ENCODE results near the gene COMP. TPM values are rescaled to one million over a fixed set of nuclear protein-coding genes. Genes with fewer than 3 reads are reported as not detected.

COMP gene
- total and polyA plus RNA-seq, 2 donors = 0.09 to 1.5 TPM

GRCh38 chr19:18745931-18746330 lies 45.2 kb downstream of the COMP start:
- DNase-seq (ENCODE audit: low read depth in 6 of 9, low spot score in 9 of 9) = no peak
- 94% methylated on average over 5 of the region's 5 CpGs for WGBS
- Histone ChIP-seq H3K27me3 (ENCODE audit: control insufficient read depth in 2 of 2, insufficient read depth in 1 of 2, low read length in 1 of 2) (no peaks in the 10 kb centered on the region), H3K4me3 (ENCODE audit: low read length in 2 of 2) (no peak overlapping the region), H3K36me3 (ENCODE audit: control insufficient read depth in 2 of 2, insufficient read depth in 2 of 2, low read length in 1 of 2) (peaks cover 0 to 3% of the 10 kb centered on the region in 2 donors), H3K27ac (ENCODE audit: low read depth in 1 of 2, low read length in 1 of 2) (no peak overlapping the region), H3K9me3 (ENCODE audit: control insufficient read depth in 2 of 2, insufficient read depth in 1 of 2, low read length in 1 of 2) (no peaks in the 10 kb centered on the region), H3K4me1 (ENCODE audit: control insufficient read depth in 2 of 2, insufficient read depth in 2 of 2, low read length in 2 of 2) (peaks cover 0 to 29% of the 10 kb centered on the region in 2 donors)

DNA sequence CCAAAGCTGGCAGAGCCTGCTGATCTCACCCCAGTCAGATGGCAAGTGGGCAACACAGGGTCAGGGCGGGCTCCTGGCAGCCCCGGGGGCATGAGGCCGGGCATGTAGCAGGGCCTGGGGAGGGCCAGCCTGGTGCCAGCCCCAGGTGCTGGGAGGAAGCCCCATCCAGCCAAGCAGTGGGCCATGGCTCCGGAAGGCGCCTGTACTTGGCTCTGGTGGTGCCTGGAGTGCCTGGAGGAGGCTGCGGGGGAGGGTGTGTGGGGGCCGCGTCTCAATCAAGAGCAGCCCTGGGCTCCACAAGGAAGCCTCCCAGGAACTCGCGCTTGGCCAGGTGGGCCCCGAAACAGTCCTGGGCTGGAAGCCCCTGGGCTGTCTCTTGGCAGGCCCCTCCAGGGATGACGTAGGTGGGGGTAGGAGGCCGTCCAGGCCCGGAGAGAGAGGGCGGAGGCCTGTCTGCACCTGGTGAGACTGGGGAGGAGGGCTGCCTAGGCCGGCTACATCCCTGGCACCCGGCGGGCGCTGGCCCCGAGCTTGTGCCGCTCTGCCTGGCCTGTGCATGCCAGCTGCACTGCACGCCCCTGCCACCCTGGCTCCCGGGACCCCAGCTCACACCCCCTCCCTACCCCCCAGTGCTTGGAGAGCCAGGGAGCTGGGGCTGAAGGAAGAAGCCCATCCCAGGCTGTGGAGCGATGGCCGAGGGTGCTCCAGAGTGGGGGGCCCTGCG lies 45.9 kb downstream of the COMP start:
- H3K27me3 ChIP-seq (ENCODE audit: control insufficient read depth in 2 of 2, insufficient read depth in 1 of 2, low read length in 1 of 2) = no peaks in the 10 kb centered on the region
- peaks cover 0 to 3% of the 10 kb centered on the region in 2 donors for H3K36me3 ChIP-seq (ENCODE audit: control insufficient read depth in 2 of 2, insufficient read depth in 2 of 2, low read length in 1 of 2)
- peaks cover 0 to 29% of the 10 kb centered on the region in 2 donors for H3K4me1 ChIP-seq (ENCODE audit: control insufficient read depth in 2 of 2, insufficient read depth in 2 of 2, low read length in 2 of 2)
- no peaks in the 10 kb centered on the region for H3K9me3 ChIP-seq (ENCODE audit: control insufficient read depth in 2 of 2, insufficient read depth in 1 of 2, low read length in 1 of 2)
- no peak overlapping the region for H3K27ac ChIP-seq (ENCODE audit: low read depth in 1 of 2, low read length in 1 of 2)
- no peak overlapping the region for H3K4me3 ChIP-seq (ENCODE audit: low read length in 2 of 2)
- DNase-seq (ENCODE audit: low read depth in 6 of 9, low spot score in 9 of 9) = no peak
- 95% methylated on average over 26 of the region's 26 CpGs for WGBS

GRCh38 chr19:18743784-18744418 lies 47.2 kb downstream of the COMP start:
- Histone ChIP-seq H3K4me3 (ENCODE audit: low read length in 2 of 2) (no peak overlapping the region), H3K4me1 (ENCODE audit: control insufficient read depth in 2 of 2, insufficient read depth in 2 of 2, low read length in 2 of 2) (peaks cover 0 to 29% of the 10 kb centered on the region in 2 donors), H3K27me3 (ENCODE audit: control insufficient read depth in 2 of 2, insufficient read depth in 1 of 2, low read length in 1 of 2) (no peaks in the 10 kb centered on the region), H3K27ac (ENCODE audit: low read depth in 1 of 2, low read length in 1 of 2) (no peak overlapping the region), H3K36me3 (ENCODE audit: control insufficient read depth in 2 of 2, insufficient read depth in 2 of 2, low read length in 1 of 2) (no peaks in the 10 kb centered on the region), H3K9me3 (ENCODE audit: control insufficient read depth in 2 of 2, insufficient read depth in 1 of 2, low read length in 1 of 2) (no peaks in the 10 kb centered on the region)
- DNase-seq (ENCODE audit: low read depth in 6 of 9, low spot score in 9 of 9) = no peak
- 95% methylated on average over 36 of the region's 36 CpGs for WGBS

GRCh38 chr19:18742838-18743783 lies 48.0 kb downstream of the COMP start:
- no peak overlapping the region for H3K27ac ChIP-seq (ENCODE audit: low read depth in 1 of 2, low read length in 1 of 2)
- DNase-seq (ENCODE audit: low read depth in 6 of 9, low spot score in 9 of 9) = no peak
- no peaks in the 10 kb centered on the region for H3K36me3 ChIP-seq (ENCODE audit: control insufficient read depth in 2 of 2, insufficient read depth in 2 of 2, low read length in 1 of 2)
- peaks cover 0 to 29% of the 10 kb centered on the region in 2 donors for H3K4me1 ChIP-seq (ENCODE audit: control insufficient read depth in 2 of 2, insufficient read depth in 2 of 2, low read length in 2 of 2)
- 92% methylated on average over 38 of the region's 38 CpGs for WGBS
- no peaks in the 10 kb centered on the region for H3K27me3 ChIP-seq (ENCODE audit: control insufficient read depth in 2 of 2, insufficient read depth in 1 of 2, low read length in 1 of 2)
- H3K9me3 ChIP-seq (ENCODE audit: control insufficient read depth in 2 of 2, insufficient read depth in 1 of 2, low read length in 1 of 2) = no peaks in the 10 kb centered on the region
- H3K4me3 ChIP-seq (ENCODE audit: low read length in 2 of 2) = no peak overlapping the region

GRCh38 chr19:18742324-18742723 lies 48.8 kb downstream of the COMP start:
- whole genome bisulfite sequencing = 98% methylated on average over 14 of the region's 14 CpGs
- no peak for DNase-seq (ENCODE audit: low read depth in 6 of 9, low spot score in 9 of 9)
- H3K4me1 ChIP-seq (ENCODE audit: control insufficient read depth in 2 of 2, insufficient read depth in 2 of 2, low read length in 2 of 2) = peaks cover 0 to 29% of the 10 kb centered on the region in 2 donors

DNA sequence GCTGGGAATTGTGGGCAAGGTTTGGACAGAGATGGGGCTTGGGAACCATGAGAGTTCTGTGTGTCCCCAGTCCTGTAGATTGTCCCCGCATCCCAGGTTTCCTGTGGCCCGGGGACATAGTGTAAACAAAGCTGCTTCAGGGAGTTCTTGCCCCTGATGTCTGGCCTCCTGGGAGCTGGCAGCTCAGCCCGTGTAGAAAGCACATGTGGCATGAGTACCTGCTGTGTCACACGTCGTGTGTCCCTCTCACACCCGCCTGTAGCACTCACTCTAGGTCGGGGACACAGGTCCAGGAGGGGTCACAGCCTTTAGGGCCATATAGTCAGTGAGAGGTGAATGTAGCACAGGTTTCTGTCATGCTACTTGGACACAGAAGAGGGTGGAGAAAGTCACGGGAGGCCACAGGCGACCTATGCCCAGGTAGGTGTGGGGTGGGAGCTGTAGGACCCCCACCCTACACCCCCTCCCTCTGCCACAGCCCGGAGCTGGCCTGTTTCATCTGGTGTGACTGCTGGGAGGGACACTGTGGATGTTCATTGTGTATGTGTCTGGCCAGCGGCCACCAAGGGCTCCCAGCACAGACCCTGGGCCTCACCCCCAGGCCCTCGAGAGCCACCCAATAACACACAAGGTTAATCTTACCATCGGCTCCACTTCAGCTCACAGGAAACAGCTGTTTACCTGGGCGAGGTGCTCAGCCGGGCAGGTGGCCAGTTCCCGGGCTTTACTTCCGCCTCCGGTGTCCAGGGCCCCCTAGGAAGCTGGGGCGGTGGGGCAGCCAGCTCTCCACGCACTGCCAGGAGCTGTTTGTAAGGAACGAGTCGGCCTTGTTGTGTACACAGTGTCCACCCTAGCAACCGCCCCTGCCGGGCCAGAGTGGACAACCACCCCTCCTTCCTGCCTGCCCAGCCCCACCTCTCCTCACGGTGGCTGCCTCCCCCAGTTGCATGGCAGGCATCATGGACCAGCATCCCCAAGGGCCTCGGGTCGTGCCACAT lies 49.7 kb downstream of the COMP start:
- H3K27ac ChIP-seq (ENCODE audit: low read depth in 1 of 2, low read length in 1 of 2) = no peak overlapping the region
- H3K36me3 ChIP-seq (ENCODE audit: control insufficient read depth in 2 of 2, insufficient read depth in 2 of 2, low read length in 1 of 2) = no peaks in the 10 kb centered on the region
- no peaks in the 10 kb centered on the region for H3K27me3 ChIP-seq (ENCODE audit: control insufficient read depth in 2 of 2, insufficient read depth in 1 of 2, low read length in 1 of 2)
- no peaks in the 10 kb centered on the region for H3K9me3 ChIP-seq (ENCODE audit: control insufficient read depth in 2 of 2, insufficient read depth in 1 of 2, low read length in 1 of 2)
- DNase-seq (ENCODE audit: low read depth in 6 of 9, low spot score in 9 of 9) = no peak
- H3K4me1 ChIP-seq (ENCODE audit: control insufficient read depth in 2 of 2, insufficient read depth in 2 of 2, low read length in 2 of 2) = peaks cover 0 to 24% of the 10 kb centered on the region in 2 donors
- H3K4me3 ChIP-seq (ENCODE audit: low read length in 2 of 2) = no peak overlapping the region
- 93% methylated on average over 27 of the region's 27 CpGs for WGBS

More at GRCh38 chr19:18742324-18742723, 48.8 kb downstream of the COMP start:
- H3K4me3 ChIP-seq (ENCODE audit: low read length in 2 of 2) = no peak overlapping the region
- H3K9me3 ChIP-seq (ENCODE audit: control insufficient read depth in 2 of 2, insufficient read depth in 1 of 2, low read length in 1 of 2) = no peaks in the 10 kb centered on the region
- no peaks in the 10 kb centered on the region for H3K36me3 ChIP-seq (ENCODE audit: control insufficient read depth in 2 of 2, insufficient read depth in 2 of 2, low read length in 1 of 2)
- no peaks in the 10 kb centered on the region for H3K27me3 ChIP-seq (ENCODE audit: control insufficient read depth in 2 of 2, insufficient read depth in 1 of 2, low read length in 1 of 2)
- H3K27ac ChIP-seq (ENCODE audit: low read depth in 1 of 2, low read length in 1 of 2) = no peak overlapping the region

GRCh38 chr19:18738961-18739690 lies 52.0 kb downstream of the COMP start:
- H3K9me3 ChIP-seq (ENCODE audit: control insufficient read depth in 2 of 2, insufficient read depth in 1 of 2, low read length in 1 of 2) = no peaks in the 10 kb centered on the region
- H3K27me3 ChIP-seq (ENCODE audit: control insufficient read depth in 2 of 2, insufficient read depth in 1 of 2, low read length in 1 of 2) = no peaks in the 10 kb centered on the region
- DNase-seq (ENCODE audit: low read depth in 6 of 9, low spot score in 9 of 9) = no peak
- H3K27ac ChIP-seq (ENCODE audit: low read depth in 1 of 2, low read length in 1 of 2) = no peak overlapping the region
- H3K4me1 ChIP-seq (ENCODE audit: control insufficient read depth in 2 of 2, insufficient read depth in 2 of 2, low read length in 2 of 2) = peaks cover 0 to 13% of the 10 kb centered on the region in 2 donors
- H3K4me3 ChIP-seq (ENCODE audit: low read length in 2 of 2) = no peak overlapping the region
- 96% methylated on average over 20 of the region's 20 CpGs for WGBS
- H3K36me3 ChIP-seq (ENCODE audit: control insufficient read depth in 2 of 2, insufficient read depth in 2 of 2, low read length in 1 of 2) = no peaks in the 10 kb centered on the region

GRCh38 chr19:18737954-18738351 lies 53.2 kb downstream of the COMP start:
- WGBS = 98% methylated on average over 1 of the region's 1 CpG
- Histone ChIP-seq H3K27me3 (ENCODE audit: control insufficient read depth in 2 of 2, insufficient read depth in 1 of 2, low read length in 1 of 2) (no peaks in the 10 kb centered on the region), H3K4me1 (ENCODE audit: control insufficient read depth in 2 of 2, insufficient read depth in 2 of 2, low read length in 2 of 2) (peaks cover 0 to 9% of the 10 kb centered on the region in 2 donors), H3K9me3 (ENCODE audit: control insufficient read depth in 2 of 2, insufficient read depth in 1 of 2, low read length in 1 of 2) (no peaks in the 10 kb centered on the region), H3K4me3 (ENCODE audit: low read length in 2 of 2) (no peak overlapping the region), H3K36me3 (ENCODE audit: control insufficient read depth in 2 of 2, insufficient read depth in 2 of 2, low read length in 1 of 2) (no peaks in the 10 kb centered on the region), H3K27ac (ENCODE audit: low read depth in 1 of 2, low read length in 1 of 2) (no peak overlapping the region)
- DNase-seq (ENCODE audit: low read depth in 6 of 9, low spot score in 9 of 9) = no peak

Data from thymus (tissue), 11 donors.